PC-9 (cell line): ENCODE data around the gene MACROD2.

Experiments
- CTCF ChIP-seq: fragments of 200-600 bp; sonication (generic); conservative IDR thresholded peaks from 2 replicates; pipeline ENCODE4 v1.6.1; 2017; ENCODE audit warnings: mixed run types, antibody characterized with exemption, mild to moderate bottlenecking, moderate library complexity
- EZH2 ChIP-seq: fragments of 200-600 bp; sonication (generic); IDR thresholded peaks from 2 replicates; pipeline ENCODE4 v1.8.0; 2017; ENCODE audit warnings: antibody characterized with exemption, low read depth

DNA sequence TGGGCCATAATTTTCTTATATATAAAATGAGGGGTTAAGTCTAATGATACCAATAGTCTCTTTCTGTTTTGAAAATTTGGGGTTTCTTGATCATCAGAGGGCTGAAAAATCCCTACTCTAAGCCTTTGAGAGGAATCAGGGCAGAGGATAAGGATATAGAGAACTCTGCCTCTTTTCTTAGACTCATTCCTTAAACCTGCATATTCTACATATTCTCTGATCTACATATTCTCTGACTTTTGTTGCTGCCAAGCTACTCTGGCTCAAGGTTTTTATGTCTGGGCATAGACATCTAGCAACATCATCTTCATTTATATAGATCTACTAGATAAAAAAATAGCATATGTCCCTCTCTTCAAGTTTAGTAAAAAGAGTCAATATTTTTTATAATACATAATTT is 270.9 kb downstream of the MACROD2 start:
- TF ChIP-seq CTCF (no peak), EZH2 (no peak)
